ENCODE measurements around the gene RPL19.

DNA sequence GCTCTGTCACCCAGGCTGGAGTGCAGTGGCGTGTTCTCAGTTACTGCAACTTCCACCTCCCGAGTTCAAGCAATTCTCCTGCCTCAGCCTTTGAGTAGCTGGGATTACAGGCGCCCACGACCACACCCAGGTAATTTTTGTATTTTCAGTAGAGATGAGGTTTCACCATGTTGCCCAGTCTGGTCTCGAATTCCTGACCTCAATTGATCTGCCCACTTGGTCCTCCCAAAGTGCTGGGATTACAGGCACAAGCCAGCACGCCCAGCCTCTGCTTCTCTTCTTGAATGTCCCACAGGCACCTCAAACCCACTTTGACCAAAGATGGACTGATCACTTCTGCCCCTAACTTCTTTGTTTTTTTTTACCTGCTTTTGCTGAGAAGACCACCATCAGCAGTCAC, 29.5 kb upstream of the RPL19 start:
- TF ChIP-seq POLR2A (IDR thresholded peaks at IDR 0.05; ENCODE audit: low read depth, low read length) = no peak
- no peak for TF ChIP-seq POLR2AphosphoS5 (IDR thresholded peaks at IDR 0.05; ENCODE audit: low read depth, low read length)

All from GM12891 (cell line).